Activated CD4-positive, alpha-beta T cell treated with anti-CD3 and anti-CD28 coated beads for 36 hours (primary cell): ENCODE measurements around the gene CSF3. TPM values are rescaled to one million over a fixed set of nuclear protein-coding genes. Genes with fewer than 3 reads are reported as not detected.
"Not testable (repeated sequence)": the region's sequence is repeated elsewhere in the genome, so short reads cannot be mapped to it uniquely, and the experiment has no call there.

ENCODE experiments used
- ATAC-seq: fragments of 200-7000 bp; cut with Tn5 transposase; one replicate; pipeline ENCODE4 v1.10.0; 2021; ENCODE audit warnings: mild to moderate bottlenecking, moderate library complexity
- CTCF ChIA-PET: fragments of 350-600 bp; sonication (Branson Sonifier 250); formaldehyde crosslinking; loops from one replicate; lab custom pipeline; 2021; ENCODE audit warnings: antibody characterized with exemption; lab: Charles Lee
- POLR2A ChIA-PET: fragments of 350-600 bp; sonication (Branson Sonifier 250); formaldehyde crosslinking; loops from one replicate; lab custom pipeline; 2021; ENCODE audit warnings: antibody characterized with exemption, inconsistent platforms; lab: Charles Lee
- DNase-seq: peaks from one replicate; pipeline ENCODE4 v3.0.0-alpha.2; 2020
- H3K27ac Mint-ChIP-seq: one replicate; pipeline ENCODE4 v1.8.0; 2021; ENCODE audit warnings: mixed read lengths
- H3K27me3 Mint-ChIP-seq: one replicate; pipeline ENCODE4 v1.8.0; 2021; ENCODE audit warnings: mixed read lengths
- H3K36me3 Mint-ChIP-seq: one replicate; pipeline ENCODE4 v1.8.0; 2021; ENCODE audit warnings: low read depth, mixed read lengths
- H3K4me1 Mint-ChIP-seq: one replicate; pipeline ENCODE4 v1.8.0; 2021; ENCODE audit warnings: mixed read lengths
- H3K4me3 Mint-ChIP-seq: one replicate; pipeline ENCODE4 v1.8.0; 2021; ENCODE audit warnings: mild to moderate bottlenecking, moderate library complexity, mixed read lengths
- H3K9me3 Mint-ChIP-seq: one replicate; pipeline ENCODE4 v1.8.0; 2021; ENCODE audit warnings: low read depth, mixed read lengths
- intact Hi-C, 2 experiments: fragments of 100-400 bp; cut with DNase I in 1 of 2; cut with micrococcal nuclease in 1 of 2; formaldehyde crosslinking; loops; one replicate each; pipeline versions ENCODE4 v1.14.2 to v1.15.1; 2022 to 2024; cut with DNase I, micrococcal nuclease
- total RNA-seq, 2 experiments: library from RNA; stranded (reverse); gene quantifications; one replicate each; pipeline ENCODE4 v1.2.3, GENCODE V29; 2021

The CSF3 gene
- total RNA-seq, 2 experiments from 2014 or later: not detected

GRCh38 chr17:39996800-39997199 lies 18.4 kb upstream of the CSF3 start:
- ATAC-seq: no peak
- H3K27me3 Mint-ChIP-seq: no peaks in the 10 kb centered on the region
- peaks cover 8% of the 10 kb centered on the region for H3K4me1 Mint-ChIP-seq
- peaks cover 48% of the 10 kb centered on the region for H3K36me3 Mint-ChIP-seq
- ChIA-PET CTCF (interaction anchor here (0.7 to 0.8 kb wide), 2 partner anchors 14 to 517 kb away, joined by 3 read pairs; no protein-coding TSS in a partner anchor), POLR2A (no interaction called here)
- H3K4me3 Mint-ChIP-seq: no peak overlapping the region
- intact Hi-C loops: no loop called here
- H3K27ac Mint-ChIP-seq: no peak overlapping the region
- H3K9me3 Mint-ChIP-seq: no peaks in the 10 kb centered on the region
- no peak for DNase-seq

DNA sequence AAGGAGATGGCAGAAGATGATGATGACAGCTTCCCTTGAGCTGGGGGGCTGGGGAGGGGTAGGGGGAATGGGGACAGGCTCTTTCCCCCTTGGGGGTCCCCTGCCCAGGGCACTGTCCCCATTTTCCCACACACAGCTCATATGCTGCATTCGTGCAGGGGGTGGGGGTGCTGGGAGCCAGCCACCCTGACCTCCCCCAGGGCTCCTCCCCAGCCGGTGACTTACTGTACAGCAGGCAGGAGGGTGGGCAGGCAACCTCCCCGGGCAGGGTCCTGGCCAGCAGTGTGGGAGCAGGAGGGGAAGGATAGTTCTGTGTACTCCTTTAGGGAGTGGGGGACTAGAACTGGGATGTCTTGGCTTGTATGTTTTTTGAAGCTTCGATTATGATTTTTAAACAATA lies 17.7 kb upstream of the CSF3 start:
- POLR2A ChIA-PET: no interaction called here
- no peak for ATAC-seq
- Mint-ChIP-seq H3K4me3 (no peak overlapping the region), H3K27ac (no peak overlapping the region), H3K27me3 (no peaks in the 10 kb centered on the region), H3K4me1 (peaks cover 8% of the 10 kb centered on the region), H3K36me3 (peaks cover 43% of the 10 kb centered on the region), H3K9me3 (no peaks in the 10 kb centered on the region)
- no peak for DNase-seq
- intact Hi-C loops: no loop called here
- CTCF ChIA-PET: interaction anchor here (0.6 to 1.5 kb wide), 3 partner anchors 171 to 449 kb away, joined by 3 read pairs; no protein-coding TSS in a partner anchor

- Mint-ChIP-seq H3K36me3 (peaks cover 29% of the 10 kb centered on the region), H3K27ac (no peak overlapping the region), H3K9me3 (no peaks in the 10 kb centered on the region), H3K4me3 (no peak overlapping the region), H3K27me3 (no peaks in the 10 kb centered on the region), H3K4me1 (peaks cover 8% of the 10 kb centered on the region)
- DNase-seq (no peak), ATAC-seq (no peak)
- ChIA-PET CTCF (interaction anchor here (1.8 kb wide), 1 partner anchor 10 kb away, joined by 4 read pairs; no protein-coding TSS in a partner anchor), POLR2A (no interaction called here)
- intact Hi-C loops: no loop called here
Measured at GRCh38 chr17:39999067-39999466, 16.2 kb upstream of the CSF3 start.

DNA sequence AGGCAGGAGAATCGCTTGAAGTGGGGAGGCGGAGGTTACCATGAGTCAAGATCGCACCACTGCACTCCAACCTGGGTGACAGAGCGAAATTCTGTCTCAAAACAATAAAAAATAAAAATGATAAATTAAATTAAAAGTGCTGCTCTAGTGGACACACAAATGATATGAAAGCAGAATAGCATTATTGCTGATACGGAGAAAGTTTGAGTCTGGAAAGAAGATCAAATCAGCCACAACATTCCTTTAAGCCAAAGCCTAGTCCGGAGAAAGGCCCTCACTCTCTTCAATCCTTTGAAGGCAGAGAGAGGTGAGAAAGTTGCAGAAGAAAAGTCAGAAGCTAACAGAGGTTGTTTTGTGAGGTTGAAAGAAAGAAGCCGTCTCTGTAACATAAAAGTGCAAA lies 15.1 kb upstream of the CSF3 start:
- CTCF ChIA-PET: interaction anchor here (0.6 to 2.8 kb wide), 6 partner anchors 9 to 379 kb away, joined by 3 to 9 read pairs (median 3); no protein-coding TSS in a partner anchor
- Mint-ChIP-seq H3K4me3 (no peak overlapping the region), H3K4me1 (peaks cover 8% of the 10 kb centered on the region), H3K9me3 (no peaks in the 10 kb centered on the region), H3K27ac (no peak overlapping the region), H3K36me3 (peaks cover 20% of the 10 kb centered on the region), H3K27me3 (no peaks in the 10 kb centered on the region)
- DNase-seq (no peak), ATAC-seq (no peak)
- POLR2A ChIA-PET: interaction anchor here (0.6 kb wide), 1 partner anchor 539 kb away, joined by 8 read pairs; the partner anchor contains the start of gene CDK12
- intact Hi-C loops: no loop called here

DNA sequence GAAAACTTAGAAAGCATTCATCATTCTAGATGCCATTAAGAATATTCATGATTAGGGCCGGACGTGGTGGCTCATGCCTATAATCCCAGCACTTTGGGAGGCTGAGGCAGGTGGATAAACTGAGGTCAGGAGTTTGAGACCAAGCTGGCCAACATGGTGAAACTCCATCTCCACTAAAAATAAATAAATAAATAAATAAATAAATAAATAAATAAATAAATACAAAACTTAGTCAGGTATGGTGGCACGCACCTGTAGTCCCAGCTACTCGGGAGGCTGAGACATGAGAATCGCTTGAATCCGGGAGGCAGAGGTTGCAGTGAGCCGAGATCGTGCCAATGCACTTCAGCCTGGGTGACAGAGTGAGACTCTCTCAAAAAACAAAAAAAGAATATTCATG lies 13.9 kb upstream of the CSF3 start:
- intact Hi-C loops, H3K27ac Mint-ChIP-seq, ATAC-seq, DNase-seq, H3K9me3 Mint-ChIP-seq, H3K27me3 Mint-ChIP-seq, H3K4me1 Mint-ChIP-seq, H3K4me3 Mint-ChIP-seq: not testable (repeated sequence)
- CTCF ChIA-PET: interaction anchor here (0.6 to 2.8 kb wide), 4 partner anchors 8 to 209 kb away, joined by 3 to 9 read pairs (median 4); no protein-coding TSS in a partner anchor
- H3K36me3 Mint-ChIP-seq: peaks cover 14% of the 10 kb centered on the region
- POLR2A ChIA-PET: interaction anchor here (0.7 kb wide), 1 partner anchor 219 kb away, joined by 4 read pairs; no protein-coding TSS in a partner anchor

GRCh38 chr17:40004072-40004471 lies 11.2 kb upstream of the CSF3 start:
- DNase-seq (no peak), ATAC-seq (no peak)
- H3K9me3 Mint-ChIP-seq: no peaks in the 10 kb centered on the region
- no peak overlapping the region for H3K27ac Mint-ChIP-seq
- ChIA-PET POLR2A (no interaction called here), CTCF (interaction anchor here (0.6 to 0.8 kb wide), 2 partner anchors 60 to 76 kb away, joined by 3 read pairs; no protein-coding TSS in a partner anchor)
- no peaks in the 10 kb centered on the region for H3K27me3 Mint-ChIP-seq
- H3K4me3 Mint-ChIP-seq: no peak overlapping the region
- no peaks in the 10 kb centered on the region for H3K36me3 Mint-ChIP-seq
- H3K4me1 Mint-ChIP-seq: peaks cover 6% of the 10 kb centered on the region
- intact Hi-C loops: no loop called here

DNA sequence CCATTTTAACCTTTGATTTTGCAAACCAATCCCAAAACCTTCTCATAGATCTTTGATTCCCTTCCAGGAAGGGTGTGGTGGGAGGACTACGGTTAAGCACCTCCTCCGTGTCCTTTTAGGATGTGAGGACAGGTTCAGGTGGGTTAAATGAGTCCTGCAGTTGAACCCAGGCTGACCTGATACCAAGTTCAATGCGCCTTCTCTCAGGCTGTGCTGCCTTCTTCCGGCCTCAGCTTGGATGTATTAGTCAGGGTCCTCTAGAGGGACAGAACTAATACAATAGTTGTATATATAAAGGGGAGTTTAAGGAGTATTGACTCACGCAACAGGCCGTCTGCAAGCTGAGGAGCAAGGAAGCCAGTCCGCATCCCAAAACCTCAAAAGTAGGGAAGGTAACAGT lies 10.5 kb upstream of the CSF3 start:
- DNase-seq (no peak), ATAC-seq (no peak)
- Mint-ChIP-seq H3K27me3 (no peaks in the 10 kb centered on the region), H3K4me1 (no peaks in the 10 kb centered on the region), H3K4me3 (no peak overlapping the region), H3K27ac (no peak overlapping the region), H3K9me3 (no peaks in the 10 kb centered on the region), H3K36me3 (no peaks in the 10 kb centered on the region)
- ChIA-PET POLR2A (no interaction called here), CTCF (interaction anchor here (0.8 to 1.2 kb wide), 2 partner anchors 9 to 59 kb away, joined by 3 to 4 read pairs; no protein-coding TSS in a partner anchor)
- intact Hi-C loops: no loop called here

GRCh38 chr17:40005520-40005919 lies 9.7 kb upstream of the CSF3 start:
- no peak overlapping the region for H3K27ac Mint-ChIP-seq
- no peaks in the 10 kb centered on the region for H3K36me3 Mint-ChIP-seq
- ChIA-PET POLR2A (interaction anchor here (0.6 kb wide), 1 partner anchor 248 kb away, joined by 6 read pairs; no protein-coding TSS in a partner anchor), CTCF (interaction anchor here (1.0 to 1.8 kb wide), 3 partner anchors 8 to 133 kb away, joined by 3 to 6 read pairs (median 4); no protein-coding TSS in a partner anchor)
- H3K4me1 Mint-ChIP-seq: peaks cover 3% of the 10 kb centered on the region
- ATAC-seq (no peak), DNase-seq (no peak)
- no peaks in the 10 kb centered on the region for H3K27me3 Mint-ChIP-seq
- H3K9me3 Mint-ChIP-seq: no peaks in the 10 kb centered on the region
- H3K4me3 Mint-ChIP-seq: no peak overlapping the region
- intact Hi-C loops: no loop called here

DNA sequence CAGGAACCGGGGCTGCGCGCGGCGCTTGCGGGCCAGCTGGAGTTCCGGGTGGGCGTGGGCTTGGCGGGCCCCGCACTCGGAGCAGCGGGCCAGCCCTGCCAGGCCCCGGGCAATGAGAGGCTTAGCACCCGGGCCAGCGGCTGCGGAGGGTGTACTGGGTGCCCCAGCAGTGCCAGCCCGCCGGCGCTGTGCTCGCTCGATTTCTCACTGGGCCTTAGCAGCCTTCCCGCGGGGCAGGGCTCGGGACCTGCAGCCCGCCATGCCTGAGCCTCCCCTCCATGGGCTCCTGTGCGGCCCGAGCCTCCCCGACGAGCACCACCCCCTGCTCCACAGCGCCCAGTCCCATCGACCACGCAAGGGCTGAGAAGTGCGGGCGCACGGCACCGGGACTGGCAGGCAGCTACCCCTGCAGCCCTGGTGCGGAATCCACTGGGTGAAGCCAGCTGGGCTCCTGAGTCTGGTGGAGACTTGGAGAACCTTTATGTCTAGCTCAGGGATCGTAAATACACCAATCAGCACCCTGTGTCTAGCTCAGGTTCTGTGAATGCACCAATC lies 4.2 kb upstream of the CSF3 start:
- H3K27me3 Mint-ChIP-seq, H3K4me3 Mint-ChIP-seq, ATAC-seq, H3K27ac Mint-ChIP-seq, H3K9me3 Mint-ChIP-seq, H3K36me3 Mint-ChIP-seq, H3K4me1 Mint-ChIP-seq, POLR2A ChIA-PET, DNase-seq: not testable (repeated sequence)
- CTCF ChIA-PET: interaction anchor here (1.0 to 1.9 kb wide), 4 partner anchors 15 to 285 kb away, joined by 3 to 7 read pairs (median 6); no protein-coding TSS in a partner anchor
- intact Hi-C loops: loop anchor here in 1 of 2 experiments (10.0 kb wide), 1 partner anchor 274 kb away; the partner anchor contains the start of gene CDC6

- H3K9me3 Mint-ChIP-seq, ATAC-seq, H3K27ac Mint-ChIP-seq, DNase-seq, H3K4me1 Mint-ChIP-seq, H3K4me3 Mint-ChIP-seq, H3K36me3 Mint-ChIP-seq, H3K27me3 Mint-ChIP-seq: not testable (repeated sequence)
- ChIA-PET CTCF (interaction anchor here (0.6 to 5.5 kb wide), 14 partner anchors 9 to 390 kb away, joined by 3 to 77 read pairs (median 6); no protein-coding TSS in a partner anchor), POLR2A (interaction anchor here (0.6 kb wide), 1 partner anchor 14 kb away, joined by 4 read pairs; no protein-coding TSS in a partner anchor)
- intact Hi-C loops: loop anchor here in 1 of 2 experiments (2.0 to 10.0 kb wide), 2 partner anchors 63 to 273 kb away; partner anchors contain the start of gene CDC6
Measured at GRCh38 chr17:40012017-40012647, 3.1 kb upstream of the CSF3 start.

GRCh38 chr17:40014375-40014980 lies 762 bp upstream of the CSF3 start:
- Mint-ChIP-seq H3K36me3 (peaks cover 4% of the 10 kb centered on the region), H3K27ac (no peak overlapping the region), H3K4me1 (peaks cover 3% of the 10 kb centered on the region), H3K4me3 (no peak overlapping the region), H3K27me3 (peaks cover 3% of the 10 kb centered on the region), H3K9me3 (no peaks in the 10 kb centered on the region)
- intact Hi-C loops: loop anchor here in 1 of 2 experiments (10.0 kb wide), 1 partner anchor 270 kb away; the partner anchor contains the start of gene CDC6
- ATAC-seq (no peak), DNase-seq (no peak)
- CTCF ChIA-PET: interaction anchor here (0.6 to 5.5 kb wide), 10 partner anchors 12 to 393 kb away, joined by 3 to 77 read pairs (median 4); partner anchors contain the start of gene MED24
- POLR2A ChIA-PET: no interaction called here
